Eye (tissue), 1 donor: ENCODE results near the gene RPS26.
"Not testable (repeated sequence)": the region's sequence is repeated elsewhere in the genome, so short reads cannot be mapped to it uniquely, and the experiment has no call there.

Experiments used
- DNase-seq: peaks from one replicate; pipeline ENCODE4 v3.0.0-alpha.2; 2015

The RPS26 gene

GRCh38 chr12:56021889-56022497 lies 19.7 kb upstream of the RPS26 start:
- peak; percentile 56 for DNase-seq

- no peak for DNase-seq
Observed at GRCh38 chr12:56028511-56029165, 13.1 kb upstream of the RPS26 start.

GRCh38 chr12:56029166-56029519 lies 12.6 kb upstream of the RPS26 start:
- no peak for DNase-seq

GRCh38 chr12:56029666-56030293 lies 11.9 kb upstream of the RPS26 start:
- peak; percentile 78 for DNase-seq

- no peak for DNase-seq
Observed at GRCh38 chr12:56031987-56032386, 9.7 kb upstream of the RPS26 start.

- DNase-seq: no peak
Observed at GRCh38 chr12:56034586-56035332, 7.0 kb upstream of the RPS26 start.

- DNase-seq: no peak
Observed at GRCh38 chr12:56037161-56037560, 4.6 kb upstream of the RPS26 start.

GRCh38 chr12:56038022-56038655 lies 3.6 kb upstream of the RPS26 start:
- no peak for DNase-seq

- DNase-seq: no peak
Observed at GRCh38 chr12:56040151-56040550, 1.6 kb upstream of the RPS26 start.

- no peak for DNase-seq
Observed at GRCh38 chr12:56040963-56041551, 661 bp upstream of the RPS26 start.

- DNase-seq: not testable (repeated sequence)
Observed at GRCh38 chr12:56042430-56042813, 704 bp downstream of the RPS26 start.

GRCh38 chr12:56042843-56043242 lies 1.1 kb downstream of the RPS26 start:
- DNase-seq: no peak

GRCh38 chr12:56046027-56046780 lies 4.5 kb downstream of the RPS26 start:
- no peak for DNase-seq

GRCh38 chr12:56053407-56053893 lies 11.7 kb downstream of the RPS26 start:
- DNase-seq: no peak

GRCh38 chr12:56059964-56060363 lies 18.2 kb downstream of the RPS26 start:
- not testable (repeated sequence) for DNase-seq

- no peak for DNase-seq
Observed at GRCh38 chr12:56061982-56062381, 20.3 kb downstream of the RPS26 start.

GRCh38 chr12:56062996-56063395 lies 21.3 kb downstream of the RPS26 start:
- DNase-seq: no peak

- no peak for DNase-seq
Observed at GRCh38 chr12:56071648-56072047, 29.9 kb downstream of the RPS26 start.

- no peak for DNase-seq
Observed at GRCh38 chr12:56074396-56074795, 32.7 kb downstream of the RPS26 start.

- not testable (repeated sequence) for DNase-seq
Observed at GRCh38 chr12:56077966-56078365, 36.2 kb downstream of the RPS26 start.

GRCh38 chr12:56078427-56078826 lies 36.7 kb downstream of the RPS26 start:
- no peak for DNase-seq
